Measurements from ENCODE around the gene RITA1. TPM values are rescaled to one million over a fixed set of nuclear protein-coding genes. Genes with fewer than 3 reads are reported as not detected.
A peak's percentile ranks its signal among the peaks of the same experiment; 100 is the strongest.

Gene RITA1
- total and polyA plus RNA-seq, 2 of the 4 experiments (the other 2 are of a cell fraction): 14.2 to 14.7 TPM

DNA sequence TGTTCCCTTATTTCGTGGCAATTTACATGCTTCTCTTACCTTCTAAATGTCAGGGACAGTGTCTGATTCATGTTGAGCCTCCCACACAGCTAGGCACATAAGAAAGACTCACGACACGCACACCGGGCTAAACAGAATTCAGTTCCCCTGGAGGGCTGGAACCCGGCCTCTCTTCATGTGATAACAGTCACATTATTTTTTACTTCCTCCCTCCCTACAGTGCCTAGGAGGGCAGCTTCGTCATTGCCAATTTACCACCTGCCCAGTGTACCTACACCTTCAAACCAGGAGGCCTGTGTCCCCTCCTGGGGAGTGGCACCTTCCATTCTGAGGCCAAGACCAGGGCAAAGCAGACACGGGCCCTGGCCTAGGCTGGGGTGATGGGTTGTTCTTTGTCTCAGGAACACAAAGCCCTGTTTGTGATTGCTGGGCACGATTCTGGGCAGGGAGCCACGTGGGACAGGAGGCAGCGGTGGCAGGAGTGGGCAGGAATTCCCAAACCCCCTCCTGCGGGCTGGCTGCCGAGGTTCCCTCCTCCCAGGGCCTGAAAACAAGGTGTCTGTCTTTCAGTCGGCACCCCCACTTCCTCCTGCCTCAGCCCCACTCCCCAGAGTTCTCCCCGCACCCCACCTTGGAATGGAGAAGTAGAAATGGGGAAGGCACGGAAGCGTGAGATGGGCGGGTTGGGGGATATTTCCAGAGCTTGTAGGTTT is 43.2 kb upstream of the RITA1 start:
- Histone ChIP-seq H2BK5ac (ENCODE audit: low read depth, low read length, poor library complexity, severe bottlenecking) (no peak overlapping the region), H3K56ac (ENCODE audit: extremely low read depth, insufficient read depth, low read length) (no peak overlapping the region), H2AK5ac (ENCODE audit: low read depth, low read length) (no peak overlapping the region), H3K14ac (replicated peaks; ENCODE audit: low read depth, low read length) (no peak overlapping the region), H3K9me3 (ENCODE audit: control insufficient read depth, insufficient read depth, low read length) (no peaks in the 10 kb centered on the region), H3K9me1 (ENCODE audit: insufficient read depth, low read length) (no peaks in the 10 kb centered on the region), H3K18ac (ENCODE audit: low read depth, low read length) (no peak overlapping the region), H3K27me3 (ENCODE audit: control insufficient read depth, insufficient read depth, low read length) (peaks cover 8% of the 10 kb centered on the region), H3K36me3 (ENCODE audit: control insufficient read depth, insufficient read depth, low read length) (no peaks in the 10 kb centered on the region), H3K4me1 (ENCODE audit: control insufficient read depth, insufficient read depth, low read length) (no peaks in the 10 kb centered on the region), H3K79me1 (ENCODE audit: low read depth in 1 of 2, low read length in 2 of 2) (no peaks in the 10 kb centered on the region), H3K23ac (ENCODE audit: low read depth, low read length) (no peak overlapping the region), H2AK9ac (replicated peaks; ENCODE audit: low read depth, low read length, poor library complexity) (peak overlapping the region; percentile 65), H4K8ac (ENCODE audit: low read depth in 2 of 2, low read length in 2 of 2) (no peak overlapping the region), H3K9ac (ENCODE audit: low read depth, low read length) (no peak overlapping the region), H3K27ac (ENCODE audit: insufficient read depth, low read length) (no peak overlapping the region), H4K91ac (ENCODE audit: insufficient read depth, low read depth, low read length) (no peak overlapping the region), H2BK20ac (ENCODE audit: low read depth, low read length) (no peak overlapping the region), H4K20me1 (ENCODE audit: insufficient read depth, low read length) (no peaks in the 10 kb centered on the region), H2AFZ (replicated peaks; ENCODE audit: low read length, poor library complexity) (no peak overlapping the region), H2BK15ac (ENCODE audit: low read depth, low read length) (no peak overlapping the region), H3K4me2 (ENCODE audit: low read depth, low read length) (no peak overlapping the region), H4K5ac (ENCODE audit: low read depth, low read length) (no peak overlapping the region), H3K4ac (ENCODE audit: low read depth, low read length) (no peak overlapping the region), H3K4me3 (ENCODE audit: insufficient read depth, low read depth, low read length) (no peak overlapping the region), H2BK120ac (ENCODE audit: low read depth, low read length) (no peak overlapping the region)
- DNase-seq (no peak), ATAC-seq (ENCODE audit: low read depth) (no peak)
- in situ Hi-C loops (cut with MboI; ENCODE audit: low sequenced_read_pairs) (no loop called here), intact Hi-C loops (cut with micrococcal nuclease) (no loop called here), dilution Hi-C loops (cut with HindIII; ENCODE audit: low sequenced_read_pairs, unreplicated experiment) (no loop called here)
- POLR2A ChIA-PET (ENCODE audit: unreplicated experiment): no interaction called here
- TF ChIP-seq CHD1 (IDR thresholded peaks at IDR 0.05; ENCODE audit: low read depth, low read length): no peak
- no peak for TF ChIP-seq POLR2A (IDR thresholded peaks at IDR 0.05; ENCODE audit: low read depth, low read length)
- TF ChIP-seq RAD21 (IDR thresholded peaks at IDR 0.05; ENCODE audit: low read length): no peak
- TF ChIP-seq RCOR1 (IDR thresholded peaks at IDR 0.05; ENCODE audit: insufficient replicate concordance, low read length): no peak
- TF ChIP-seq NFE2L2 (IDR thresholded peaks at IDR 0.05; ENCODE audit: low read depth, low read length): no peak
- TF ChIP-seq, protein P1, sequence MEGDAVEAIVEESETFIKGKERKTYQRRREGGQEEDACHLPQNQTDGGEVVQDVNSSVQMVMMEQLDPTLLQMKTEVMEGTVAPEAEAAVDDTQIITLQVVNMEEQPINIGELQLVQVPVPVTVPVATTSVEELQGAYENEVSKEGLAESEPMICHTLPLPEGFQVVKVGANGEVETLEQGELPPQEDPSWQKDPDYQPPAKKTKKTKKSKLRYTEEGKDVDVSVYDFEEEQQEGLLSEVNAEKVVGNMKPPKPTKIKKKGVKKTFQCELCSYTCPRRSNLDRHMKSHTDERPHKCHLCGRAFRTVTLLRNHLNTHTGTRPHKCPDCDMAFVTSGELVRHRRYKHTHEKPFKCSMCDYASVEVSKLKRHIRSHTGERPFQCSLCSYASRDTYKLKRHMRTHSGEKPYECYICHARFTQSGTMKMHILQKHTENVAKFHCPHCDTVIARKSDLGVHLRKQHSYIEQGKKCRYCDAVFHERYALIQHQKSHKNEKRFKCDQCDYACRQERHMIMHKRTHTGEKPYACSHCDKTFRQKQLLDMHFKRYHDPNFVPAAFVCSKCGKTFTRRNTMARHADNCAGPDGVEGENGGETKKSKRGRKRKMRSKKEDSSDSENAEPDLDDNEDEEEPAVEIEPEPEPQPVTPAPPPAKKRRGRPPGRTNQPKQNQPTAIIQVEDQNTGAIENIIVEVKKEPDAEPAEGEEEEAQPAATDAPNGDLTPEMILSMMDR (conservative IDR thresholded peaks at IDR 0.05; ENCODE audit: low read depth, low read length): no peak
- TF ChIP-seq SMC3 (IDR thresholded peaks at IDR 0.05; ENCODE audit: low read depth, low read length): no peak
- TF ChIP-seq, protein P2, sequence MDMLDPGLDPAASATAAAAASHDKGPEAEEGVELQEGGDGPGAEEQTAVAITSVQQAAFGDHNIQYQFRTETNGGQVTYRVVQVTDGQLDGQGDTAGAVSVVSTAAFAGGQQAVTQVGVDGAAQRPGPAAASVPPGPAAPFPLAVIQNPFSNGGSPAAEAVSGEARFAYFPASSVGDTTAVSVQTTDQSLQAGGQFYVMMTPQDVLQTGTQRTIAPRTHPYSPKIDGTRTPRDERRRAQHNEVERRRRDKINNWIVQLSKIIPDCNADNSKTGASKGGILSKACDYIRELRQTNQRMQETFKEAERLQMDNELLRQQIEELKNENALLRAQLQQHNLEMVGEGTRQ (IDR thresholded peaks at IDR 0.05; ENCODE audit: low read depth, low read length): no peak
- TF ChIP-seq FOS (IDR thresholded peaks at IDR 0.05; ENCODE audit: low read depth, low read length): no peak
- no peak for TF ChIP-seq MAFK (IDR thresholded peaks at IDR 0.05; ENCODE audit: low read depth, low read length)
- TF ChIP-seq RFX5 (IDR thresholded peaks at IDR 0.05; ENCODE audit: low read depth, low read length): no peak
- no peak for TF ChIP-seq BHLHE40 (IDR thresholded peaks at IDR 0.05; ENCODE audit: low read depth, low read length)
- no TSS peak for BruUV-seq (replicated peaks)
- 14% methylated on average over 1 of the region's 17 CpGs; no CpG with 5 or more reads in 1 of the 2 experiments for WGBS, 2 experiments (ENCODE audit: extremely low coverage in 2 of 2, insufficient read length in 1 of 2)
- CTCF ChIA-PET: no interaction called here

All from IMR-90 (cell line).